ENCODE results near the gene SYCE1.

Gene SYCE1

GRCh38 chr10:133511408-133511807, 54.0 kb downstream of the SYCE1 start:
- no peak for DNase-seq

- no peak for DNase-seq
These were observed 55.7 kb downstream of the SYCE1 start for GRCh38 chr10:133509700-133510099.

Data from CD4-positive, alpha-beta T cell treated with Interleukin-17A for 4 hours (primary cell).